ENCODE measurements around the gene KNSTRN. TPM values are rescaled to one million over a fixed set of nuclear protein-coding genes. Genes with fewer than 3 reads are reported as not detected.

The KNSTRN gene
- total RNA-seq, 4 donors from 2014 or later = 10.8 to 30.9 (median 22.1) TPM

- intact Hi-C loops (cut with DNase I; ENCODE audit: low total_unique reads) (no loop called here), in situ Hi-C loops (cut with MboI; ENCODE audit: low sequenced_read_pairs in 4 of 4) (loop anchor here in 1 of 4 donors (25.0 kb wide), 1 partner anchor 373 kb away; the partner anchor contains the start of gene SRP14)
- Histone ChIP-seq H3K4me1 (peaks cover 0 to 4% of the 10 kb centered on the region in 2 donors), H3K27me3 (no peaks in the 10 kb centered on the region), H3K4me3 (no peak overlapping the region), H3K36me3 (peaks cover 0 to 50% of the 10 kb centered on the region in 2 donors), H3K27ac (no peak overlapping the region), H3K9me3 (no peaks in the 10 kb centered on the region)
- no peak for DNase-seq
- TF ChIP-seq CTCF (IDR thresholded peaks at IDR 0.05 in 4 of 5, conservative IDR thresholded peaks at IDR 0.05 in 1 of 5) (no peak), POLR2A (IDR thresholded peaks at IDR 0.05) (no peak)
- no peak for ATAC-seq
These were observed 28.0 kb downstream of the KNSTRN start for GRCh38 chr15:40410476-40410875.

GRCh38 chr15:40412095-40412759 lies 29.7 kb downstream of the KNSTRN start:
- H3K36me3 ChIP-seq = peaks cover 0 to 64% of the 10 kb centered on the region in 2 donors

GRCh38 chr15:40413036-40413435 lies 30.5 kb downstream of the KNSTRN start:
- no peak for TF ChIP-seq POLR2A (IDR thresholded peaks at IDR 0.05)
- TF ChIP-seq CTCF (IDR thresholded peaks at IDR 0.05 in 4 of 5, conservative IDR thresholded peaks at IDR 0.05 in 1 of 5) = no peak
- Histone ChIP-seq H3K27me3 (no peaks in the 10 kb centered on the region), H3K4me3 (no peak overlapping the region), H3K4me1 (no peaks in the 10 kb centered on the region), H3K9me3 (no peaks in the 10 kb centered on the region), H3K36me3 (peaks cover 0 to 58% of the 10 kb centered on the region in 2 donors), H3K27ac (no peak overlapping the region)
- in situ Hi-C loops (cut with MboI; ENCODE audit: low sequenced_read_pairs in 4 of 4) (loop anchor here in 1 of 4 donors (25.0 kb wide), 1 partner anchor 376 kb away; the partner anchor contains the start of gene SRP14), intact Hi-C loops (cut with DNase I; ENCODE audit: low total_unique reads) (no loop called here)
- no peak for DNase-seq
- ATAC-seq = no peak

More at GRCh38 chr15:40412095-40412759, 29.7 kb downstream of the KNSTRN start:
- H3K4me1 ChIP-seq = no peaks in the 10 kb centered on the region
- no peak overlapping the region for H3K27ac ChIP-seq
- no peak overlapping the region for H3K4me3 ChIP-seq
- intact Hi-C loops (cut with DNase I; ENCODE audit: low total_unique reads) (no loop called here), in situ Hi-C loops (cut with MboI; ENCODE audit: low sequenced_read_pairs in 4 of 4) (loop anchor here in 1 of 4 donors (25.0 kb wide), 1 partner anchor 375 kb away; the partner anchor contains the start of gene SRP14)
- no peak for TF ChIP-seq POLR2A (IDR thresholded peaks at IDR 0.05)
- TF ChIP-seq CTCF (IDR thresholded peaks at IDR 0.05 in 4 of 5, conservative IDR thresholded peaks at IDR 0.05 in 1 of 5) = no peak
- DNase-seq = no peak
- ATAC-seq = peak in 1 of 2 donors; percentile 30
- H3K27me3 ChIP-seq = no peaks in the 10 kb centered on the region
- no peaks in the 10 kb centered on the region for H3K9me3 ChIP-seq

GRCh38 chr15:40414816-40415215 lies 32.3 kb downstream of the KNSTRN start:
- no peaks in the 10 kb centered on the region for H3K4me1 ChIP-seq
- ATAC-seq = no peak
- H3K27me3 ChIP-seq = no peaks in the 10 kb centered on the region
- H3K4me3 ChIP-seq = no peak overlapping the region
- no peak overlapping the region for H3K27ac ChIP-seq
- no peak for TF ChIP-seq POLR2A (IDR thresholded peaks at IDR 0.05)
- no peak for TF ChIP-seq CTCF (IDR thresholded peaks at IDR 0.05 in 4 of 5, conservative IDR thresholded peaks at IDR 0.05 in 1 of 5)
- no peak for DNase-seq
- intact Hi-C loops (cut with DNase I; ENCODE audit: low total_unique reads) (no loop called here), in situ Hi-C loops (cut with MboI; ENCODE audit: low sequenced_read_pairs in 4 of 4) (loop anchor here in 1 of 4 donors (25.0 kb wide), 1 partner anchor 378 kb away; the partner anchor contains the start of gene SRP14)
- H3K36me3 ChIP-seq = peaks cover 0 to 62% of the 10 kb centered on the region in 2 donors
- H3K9me3 ChIP-seq = no peaks in the 10 kb centered on the region
